ENCODE results near the gene AP4S1.

The AP4S1 gene

DNA sequence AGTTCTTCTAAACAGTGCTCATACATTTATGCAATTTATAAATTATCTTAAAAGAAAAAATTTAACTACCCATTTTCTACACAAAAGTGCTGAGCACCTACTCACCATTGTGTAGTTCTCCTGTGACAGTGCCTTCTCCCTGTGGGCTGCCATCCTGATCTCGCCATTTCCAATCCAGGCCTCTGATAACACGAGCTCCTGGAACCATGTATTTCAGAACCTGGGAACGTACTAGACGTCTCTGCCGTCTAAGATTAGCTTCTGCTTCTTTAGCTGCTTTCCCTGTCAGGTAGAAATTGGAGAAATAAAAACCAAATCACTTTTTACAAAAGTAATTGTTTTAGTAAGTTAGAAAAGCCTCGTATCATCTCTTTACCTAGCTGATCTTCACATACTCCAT is 107.7 kb downstream of the AP4S1 start:
- TF ChIP-seq, protein P1, sequence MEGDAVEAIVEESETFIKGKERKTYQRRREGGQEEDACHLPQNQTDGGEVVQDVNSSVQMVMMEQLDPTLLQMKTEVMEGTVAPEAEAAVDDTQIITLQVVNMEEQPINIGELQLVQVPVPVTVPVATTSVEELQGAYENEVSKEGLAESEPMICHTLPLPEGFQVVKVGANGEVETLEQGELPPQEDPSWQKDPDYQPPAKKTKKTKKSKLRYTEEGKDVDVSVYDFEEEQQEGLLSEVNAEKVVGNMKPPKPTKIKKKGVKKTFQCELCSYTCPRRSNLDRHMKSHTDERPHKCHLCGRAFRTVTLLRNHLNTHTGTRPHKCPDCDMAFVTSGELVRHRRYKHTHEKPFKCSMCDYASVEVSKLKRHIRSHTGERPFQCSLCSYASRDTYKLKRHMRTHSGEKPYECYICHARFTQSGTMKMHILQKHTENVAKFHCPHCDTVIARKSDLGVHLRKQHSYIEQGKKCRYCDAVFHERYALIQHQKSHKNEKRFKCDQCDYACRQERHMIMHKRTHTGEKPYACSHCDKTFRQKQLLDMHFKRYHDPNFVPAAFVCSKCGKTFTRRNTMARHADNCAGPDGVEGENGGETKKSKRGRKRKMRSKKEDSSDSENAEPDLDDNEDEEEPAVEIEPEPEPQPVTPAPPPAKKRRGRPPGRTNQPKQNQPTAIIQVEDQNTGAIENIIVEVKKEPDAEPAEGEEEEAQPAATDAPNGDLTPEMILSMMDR (IDR thresholded peaks at IDR 0.05; ENCODE audit: extremely low read depth, missing control alignments) = no peak
- DNase-seq (ENCODE audit: low spot score) = no peak

DNA sequence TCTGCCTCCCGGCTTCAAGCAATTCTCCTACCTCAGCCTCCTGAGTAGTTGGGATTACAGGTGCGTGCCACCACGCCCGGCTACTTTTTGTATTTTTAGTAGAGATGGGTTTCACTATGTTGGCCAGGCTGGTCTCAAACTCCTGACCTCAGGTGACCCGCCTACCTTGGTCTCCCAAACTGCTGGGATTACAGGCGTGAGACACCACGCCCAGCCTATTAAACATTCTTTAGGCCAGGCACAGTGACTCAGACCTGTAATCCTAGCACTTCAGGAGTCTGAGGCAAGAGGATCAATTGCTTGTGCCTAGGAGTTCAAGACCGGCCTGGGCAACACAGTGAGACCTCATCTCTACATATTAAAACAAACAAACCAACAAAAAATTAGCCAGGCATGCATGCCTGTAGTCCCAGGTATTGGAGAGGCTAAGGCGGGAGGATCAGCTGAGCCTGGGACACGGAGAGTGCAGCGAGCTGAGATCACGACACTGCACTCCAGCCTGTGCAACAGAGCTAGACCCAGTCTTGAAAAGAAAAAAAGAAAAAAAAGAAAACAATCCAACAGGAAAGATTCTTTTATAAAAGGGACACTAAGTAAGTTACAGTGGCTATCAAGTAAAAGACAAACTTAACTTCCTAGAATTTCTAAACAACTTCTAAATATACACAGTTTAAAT is 111.9 kb downstream of the AP4S1 start:
- no peak for DNase-seq (ENCODE audit: low spot score)
- TF ChIP-seq, protein P1 (IDR thresholded peaks at IDR 0.05; ENCODE audit: extremely low read depth, missing control alignments) = no peak

DNA sequence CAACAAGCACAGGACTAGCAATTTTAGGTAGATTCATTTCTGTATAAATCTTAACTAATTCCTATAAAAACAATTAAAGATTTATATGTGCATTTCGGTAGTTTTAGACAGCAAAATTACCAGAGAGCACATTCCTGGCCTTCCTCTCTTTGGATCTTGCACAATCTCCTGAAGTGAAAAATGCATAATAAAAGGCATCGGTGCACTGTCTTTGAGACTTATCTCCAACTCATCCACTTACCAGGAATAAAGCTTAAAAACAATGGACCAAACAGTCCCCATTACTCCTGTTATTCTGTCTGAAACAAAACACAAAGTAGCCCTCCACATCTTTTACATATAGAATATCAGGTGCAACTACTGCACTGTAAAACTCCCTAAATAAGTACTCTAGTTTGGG is 112.9 kb downstream of the AP4S1 start:
- TF ChIP-seq, protein P1 (IDR thresholded peaks at IDR 0.05; ENCODE audit: extremely low read depth, missing control alignments) = no peak
- DNase-seq (ENCODE audit: low spot score) = no peak

DNA sequence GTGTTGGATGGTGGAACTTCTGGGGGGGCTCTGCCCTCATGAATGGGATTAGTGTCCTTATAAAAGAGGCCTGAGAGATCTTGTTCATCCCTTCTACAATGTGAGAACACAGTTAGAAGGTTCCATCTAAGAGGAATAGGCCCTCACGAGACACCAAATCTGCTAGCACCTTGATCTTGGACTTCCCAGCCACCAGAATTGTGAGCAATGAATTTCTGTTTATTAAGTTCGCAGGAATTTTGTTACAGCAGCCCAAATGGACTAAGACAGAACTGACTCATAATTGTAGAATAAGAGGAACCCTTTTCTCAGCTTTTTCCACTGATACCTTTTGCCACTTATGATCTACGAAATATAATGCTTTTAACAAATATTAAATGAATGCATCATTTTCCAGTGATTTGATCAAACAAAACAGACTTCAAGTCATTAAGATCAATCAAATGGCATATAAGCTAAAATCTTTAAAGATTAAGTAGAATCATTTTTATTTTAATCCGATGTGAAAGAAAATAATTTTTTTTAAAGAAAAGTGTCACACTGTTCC is 113.9 kb downstream of the AP4S1 start:
- TF ChIP-seq, protein P1 (IDR thresholded peaks at IDR 0.05; ENCODE audit: extremely low read depth, missing control alignments) = no peak
- DNase-seq (ENCODE audit: low spot score) = no peak

DNA sequence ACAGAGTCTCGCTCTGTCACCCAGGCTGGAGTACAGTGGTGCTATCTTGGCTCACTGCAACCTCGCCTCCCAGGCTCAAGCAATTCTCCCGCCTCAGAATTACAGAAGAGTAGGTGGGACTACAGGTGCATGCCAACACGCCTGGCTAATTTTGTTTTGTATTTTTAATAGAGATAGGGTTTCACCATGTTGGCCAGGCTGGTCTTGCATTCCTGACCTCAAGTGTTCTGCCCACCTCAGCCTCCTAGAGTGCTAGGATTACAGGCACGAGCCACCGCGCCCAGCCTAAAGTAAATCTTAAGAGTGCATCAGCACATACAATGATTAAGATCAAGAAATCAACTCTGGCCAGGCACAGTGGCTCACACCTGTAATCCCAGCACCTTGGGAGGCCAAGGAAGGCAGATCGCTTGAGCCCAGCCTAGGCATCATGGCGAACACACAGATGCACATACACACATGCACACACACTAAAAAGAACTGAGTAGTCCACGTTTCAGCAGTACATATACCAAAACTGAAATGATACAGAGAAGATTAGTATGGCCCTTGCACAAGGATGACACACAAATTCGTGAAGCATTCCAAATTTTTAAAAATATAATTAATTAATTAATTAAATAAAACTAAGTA is 117.1 kb downstream of the AP4S1 start:
- TF ChIP-seq, protein P1 (IDR thresholded peaks at IDR 0.05; ENCODE audit: extremely low read depth, missing control alignments) = no peak

More for the DNA sequence above, 117.1 kb downstream of the AP4S1 start:
- no peak for DNase-seq (ENCODE audit: low spot score)

Data from GM20000 (cell line).